ENCODE measurements around the gene SLC26A4.

The SLC26A4 gene

DNA sequence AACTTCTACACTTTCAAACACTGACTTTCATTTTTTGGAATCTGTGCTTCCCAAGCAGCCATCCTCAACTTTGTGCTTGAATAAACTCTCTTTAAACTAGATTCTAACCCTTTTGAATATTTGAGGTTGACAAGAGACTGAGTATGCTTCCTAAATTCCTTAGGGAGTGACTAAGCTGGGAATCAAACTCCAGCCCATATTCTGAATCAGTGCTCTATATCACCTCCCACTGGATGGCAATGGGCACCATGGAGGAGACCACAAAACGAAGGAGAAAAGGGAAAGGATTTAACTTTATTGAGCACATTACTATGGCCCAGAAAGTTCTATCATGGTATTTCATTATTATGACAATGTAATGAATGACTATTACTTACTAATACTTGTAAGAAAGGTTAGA lies 17.2 kb upstream of the SLC26A4 start:
- no peaks in the 10 kb centered on the region for H3K9me2 ChIP-seq (replicated peaks; ENCODE audit: insufficient read depth, low read length)
- H3K27ac ChIP-seq (ENCODE audit: low read depth, low read length): no peak overlapping the region
- H3K4me2 ChIP-seq (ENCODE audit: low read depth, low read length, poor library complexity, severe bottlenecking): no peak overlapping the region
- no peaks in the 10 kb centered on the region for H4K20me1 ChIP-seq (ENCODE audit: low read depth, low read length)
- H2AFZ ChIP-seq (ENCODE audit: low read depth, low read length, severe bottlenecking): no peak overlapping the region
- H3F3A ChIP-seq (ENCODE audit: insufficient read depth): peaks cover 7% of the 10 kb centered on the region
- no peaks in the 10 kb centered on the region for H3K27me3 ChIP-seq (ENCODE audit: low read length)
- no peaks in the 10 kb centered on the region for H3K79me2 ChIP-seq (ENCODE audit: insufficient read depth, low read length)
- H3K9ac ChIP-seq (ENCODE audit: low read length): no peak overlapping the region
- no peaks in the 10 kb centered on the region for H3K36me3 ChIP-seq (ENCODE audit: low read length)
- H3K9me3 ChIP-seq (ENCODE audit: insufficient read depth, low read length): no peaks in the 10 kb centered on the region
- no peak for TF ChIP-seq EZH2phosphoT487 (conservative IDR thresholded peaks at IDR 0.05; ENCODE audit: low read length)
- TF ChIP-seq, protein P1, sequence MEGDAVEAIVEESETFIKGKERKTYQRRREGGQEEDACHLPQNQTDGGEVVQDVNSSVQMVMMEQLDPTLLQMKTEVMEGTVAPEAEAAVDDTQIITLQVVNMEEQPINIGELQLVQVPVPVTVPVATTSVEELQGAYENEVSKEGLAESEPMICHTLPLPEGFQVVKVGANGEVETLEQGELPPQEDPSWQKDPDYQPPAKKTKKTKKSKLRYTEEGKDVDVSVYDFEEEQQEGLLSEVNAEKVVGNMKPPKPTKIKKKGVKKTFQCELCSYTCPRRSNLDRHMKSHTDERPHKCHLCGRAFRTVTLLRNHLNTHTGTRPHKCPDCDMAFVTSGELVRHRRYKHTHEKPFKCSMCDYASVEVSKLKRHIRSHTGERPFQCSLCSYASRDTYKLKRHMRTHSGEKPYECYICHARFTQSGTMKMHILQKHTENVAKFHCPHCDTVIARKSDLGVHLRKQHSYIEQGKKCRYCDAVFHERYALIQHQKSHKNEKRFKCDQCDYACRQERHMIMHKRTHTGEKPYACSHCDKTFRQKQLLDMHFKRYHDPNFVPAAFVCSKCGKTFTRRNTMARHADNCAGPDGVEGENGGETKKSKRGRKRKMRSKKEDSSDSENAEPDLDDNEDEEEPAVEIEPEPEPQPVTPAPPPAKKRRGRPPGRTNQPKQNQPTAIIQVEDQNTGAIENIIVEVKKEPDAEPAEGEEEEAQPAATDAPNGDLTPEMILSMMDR (IDR thresholded peaks at IDR 0.05; ENCODE audit: insufficient read depth, low read length, poor library complexity, severe bottlenecking): no peak
- H3K4me3 ChIP-seq (ENCODE audit: insufficient read depth, low read length, poor library complexity, severe bottlenecking): no peak overlapping the region

DNA sequence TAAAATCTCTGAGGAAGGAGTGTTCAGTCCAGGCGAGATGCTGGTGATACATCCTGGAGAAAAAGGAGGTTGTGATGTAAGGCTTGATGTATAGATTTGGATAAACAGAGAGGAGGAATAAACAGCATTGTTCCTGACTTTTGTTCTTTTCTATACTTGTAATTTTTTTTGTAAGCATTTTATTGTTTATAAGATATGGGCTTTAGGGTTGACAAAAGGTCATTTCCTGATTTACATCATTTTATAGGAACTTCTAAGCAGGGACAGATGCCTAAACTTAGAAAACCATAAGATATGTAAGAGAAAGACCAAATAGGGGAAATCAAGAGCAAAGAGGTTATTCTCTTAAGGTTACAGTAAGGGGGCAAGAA lies 16.7 kb upstream of the SLC26A4 start:
- Histone ChIP-seq H3K9ac (ENCODE audit: low read length) (no peak overlapping the region), H3K4me2 (ENCODE audit: low read depth, low read length, poor library complexity, severe bottlenecking) (no peak overlapping the region), H3K27me3 (ENCODE audit: low read length) (no peaks in the 10 kb centered on the region), H4K20me1 (ENCODE audit: low read depth, low read length) (no peaks in the 10 kb centered on the region), H3K27ac (ENCODE audit: low read depth, low read length) (no peak overlapping the region), H3K9me3 (ENCODE audit: insufficient read depth, low read length) (no peaks in the 10 kb centered on the region), H2AFZ (ENCODE audit: low read depth, low read length, severe bottlenecking) (no peak overlapping the region), H3F3A (ENCODE audit: insufficient read depth) (peaks cover 4% of the 10 kb centered on the region), H3K36me3 (ENCODE audit: low read length) (no peaks in the 10 kb centered on the region), H3K9me2 (replicated peaks; ENCODE audit: insufficient read depth, low read length) (no peaks in the 10 kb centered on the region), H3K79me2 (ENCODE audit: insufficient read depth, low read length) (no peaks in the 10 kb centered on the region), H3K4me3 (ENCODE audit: insufficient read depth, low read length, poor library complexity, severe bottlenecking) (no peak overlapping the region)
- TF ChIP-seq, protein P1 (IDR thresholded peaks at IDR 0.05; ENCODE audit: insufficient read depth, low read length, poor library complexity, severe bottlenecking): no peak
- no peak for TF ChIP-seq EZH2phosphoT487 (conservative IDR thresholded peaks at IDR 0.05; ENCODE audit: low read length)

DNA sequence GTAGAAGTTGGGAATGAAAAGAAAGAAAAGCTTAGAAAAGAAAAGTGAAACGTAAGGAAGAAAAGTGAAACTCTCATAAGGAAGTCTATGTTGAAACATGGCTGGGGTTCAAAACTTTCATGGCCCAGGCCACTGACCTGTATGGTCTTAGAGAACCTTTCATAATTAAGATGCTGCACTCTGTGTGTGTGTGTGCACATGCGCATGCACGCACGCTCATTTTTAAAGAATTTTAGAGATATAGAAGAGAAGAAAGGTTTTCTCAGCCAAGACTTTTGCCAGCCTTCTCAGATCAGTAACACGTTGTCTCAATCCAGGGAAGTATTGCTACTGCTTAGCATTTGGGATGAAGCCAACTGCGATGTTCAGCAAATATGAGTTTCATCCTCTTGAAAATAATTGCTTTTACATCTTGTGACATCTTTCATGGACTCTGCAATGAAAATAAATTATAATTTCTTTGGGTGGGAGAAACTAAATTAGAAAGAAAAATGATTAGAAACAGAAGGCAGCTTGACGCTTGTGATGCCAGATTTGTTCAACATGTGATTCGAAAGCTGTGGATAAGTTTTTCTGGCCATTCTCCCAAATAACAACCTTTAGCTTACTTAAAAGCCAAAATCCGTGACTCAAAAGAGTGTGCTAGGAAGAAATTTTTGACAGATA lies 16.2 kb upstream of the SLC26A4 start:
- Histone ChIP-seq H3K36me3 (ENCODE audit: low read length) (no peaks in the 10 kb centered on the region), H3K27ac (ENCODE audit: low read depth, low read length) (no peak overlapping the region), H3K9me2 (replicated peaks; ENCODE audit: insufficient read depth, low read length) (no peaks in the 10 kb centered on the region), H3K79me2 (ENCODE audit: insufficient read depth, low read length) (no peaks in the 10 kb centered on the region), H3K4me2 (ENCODE audit: low read depth, low read length, poor library complexity, severe bottlenecking) (no peak overlapping the region), H3K9ac (ENCODE audit: low read length) (no peak overlapping the region), H3K9me3 (ENCODE audit: insufficient read depth, low read length) (no peaks in the 10 kb centered on the region), H3F3A (ENCODE audit: insufficient read depth) (no peaks in the 10 kb centered on the region), H4K20me1 (ENCODE audit: low read depth, low read length) (no peaks in the 10 kb centered on the region), H2AFZ (ENCODE audit: low read depth, low read length, severe bottlenecking) (no peak overlapping the region), H3K27me3 (ENCODE audit: low read length) (no peaks in the 10 kb centered on the region), H3K4me3 (ENCODE audit: insufficient read depth, low read length, poor library complexity, severe bottlenecking) (no peak overlapping the region)
- TF ChIP-seq, protein P1 (IDR thresholded peaks at IDR 0.05; ENCODE audit: insufficient read depth, low read length, poor library complexity, severe bottlenecking): no peak
- TF ChIP-seq EZH2phosphoT487 (conservative IDR thresholded peaks at IDR 0.05; ENCODE audit: low read length): no peak

Measured in SU-DHL-6 (cell line).